GM18873 (cell line): ENCODE data around the gene CERT1.
"Not testable (repeated sequence)": the region's sequence is repeated elsewhere in the genome, so short reads cannot be mapped to it uniquely, and the experiment has no call there.

Source experiments
- ATAC-seq: cut with Tn5 transposase; IDR thresholded peaks from one replicate; pipeline ENCODE4 v1.9.1; 2021; ENCODE audit warnings: mild to moderate bottlenecking, moderate library complexity, moderate number of reproducible peaks; ENCODE audit not compliant: unreplicated experiment, low FRiP score

The CERT1 gene

DNA sequence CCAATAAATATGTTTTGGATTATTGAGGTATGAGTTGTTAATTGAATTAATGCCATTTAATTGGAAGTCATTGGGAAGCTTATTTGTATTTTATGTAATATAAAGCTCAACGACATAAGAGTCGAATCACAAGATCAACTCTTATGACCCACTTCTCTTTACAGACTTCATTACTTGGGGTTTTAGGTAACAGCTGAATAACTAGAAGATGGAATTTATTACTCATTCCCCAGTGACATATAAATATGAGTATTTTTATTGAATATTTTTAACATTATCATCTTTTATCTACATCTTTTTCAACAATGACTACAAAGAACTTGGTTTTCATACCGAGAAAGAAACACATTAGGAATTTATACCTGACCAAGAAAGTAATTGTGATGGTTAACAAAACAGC is 153.3 kb downstream of the CERT1 start:
- ATAC-seq = no peak

- ATAC-seq = no peak
These were observed 154.7 kb downstream of the CERT1 start for GRCh38 chr5:75356719-75357118.

GRCh38 chr5:75355236-75355635 is 156.2 kb downstream of the CERT1 start:
- ATAC-seq = no peak

- no peak for ATAC-seq
These were observed 160.1 kb downstream of the CERT1 start for GRCh38 chr5:75351139-75351926.

DNA sequence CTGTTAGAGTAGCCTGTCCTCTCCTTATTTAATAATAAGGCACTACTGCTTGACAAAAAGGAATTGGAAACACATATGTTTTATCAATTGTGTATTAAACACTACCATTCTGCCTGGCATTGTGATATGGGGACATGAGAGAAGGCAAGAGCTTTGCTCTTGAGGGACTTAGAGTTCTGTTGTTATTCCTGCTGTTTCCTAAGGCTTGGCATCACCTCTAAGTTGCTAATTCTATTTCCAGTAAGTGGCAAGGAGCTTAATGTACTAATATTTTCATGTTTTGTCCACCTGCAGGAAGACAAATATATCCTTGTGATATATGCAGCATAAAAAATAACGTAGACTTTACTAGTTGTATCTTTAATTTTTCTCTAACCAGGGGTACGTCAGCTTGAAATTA is 161.8 kb downstream of the CERT1 start:
- no peak for ATAC-seq

DNA sequence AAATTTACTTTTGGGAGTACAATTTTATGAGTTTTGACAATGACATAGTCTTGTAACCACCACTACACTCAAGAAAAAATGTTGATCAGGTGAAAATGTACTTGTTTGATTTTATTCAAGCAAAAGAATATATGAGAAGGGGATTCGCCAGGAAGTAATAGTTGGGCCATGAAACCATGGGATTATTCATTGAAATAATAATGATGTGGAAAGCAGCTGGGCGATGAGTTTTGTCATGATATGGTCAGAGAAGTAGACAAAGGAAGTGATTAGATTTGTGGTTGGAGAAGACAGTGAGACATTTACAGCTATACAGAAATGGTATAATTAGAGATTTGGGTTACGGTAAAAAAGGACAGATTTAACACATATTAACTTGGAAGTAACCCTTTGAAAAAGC is 163.2 kb downstream of the CERT1 start:
- ATAC-seq = no peak

GRCh38 chr5:75342836-75343235 is 168.6 kb downstream of the CERT1 start:
- ATAC-seq = no peak

- no peak for ATAC-seq
These were observed 169.5 kb downstream of the CERT1 start for GRCh38 chr5:75341934-75342333.

DNA sequence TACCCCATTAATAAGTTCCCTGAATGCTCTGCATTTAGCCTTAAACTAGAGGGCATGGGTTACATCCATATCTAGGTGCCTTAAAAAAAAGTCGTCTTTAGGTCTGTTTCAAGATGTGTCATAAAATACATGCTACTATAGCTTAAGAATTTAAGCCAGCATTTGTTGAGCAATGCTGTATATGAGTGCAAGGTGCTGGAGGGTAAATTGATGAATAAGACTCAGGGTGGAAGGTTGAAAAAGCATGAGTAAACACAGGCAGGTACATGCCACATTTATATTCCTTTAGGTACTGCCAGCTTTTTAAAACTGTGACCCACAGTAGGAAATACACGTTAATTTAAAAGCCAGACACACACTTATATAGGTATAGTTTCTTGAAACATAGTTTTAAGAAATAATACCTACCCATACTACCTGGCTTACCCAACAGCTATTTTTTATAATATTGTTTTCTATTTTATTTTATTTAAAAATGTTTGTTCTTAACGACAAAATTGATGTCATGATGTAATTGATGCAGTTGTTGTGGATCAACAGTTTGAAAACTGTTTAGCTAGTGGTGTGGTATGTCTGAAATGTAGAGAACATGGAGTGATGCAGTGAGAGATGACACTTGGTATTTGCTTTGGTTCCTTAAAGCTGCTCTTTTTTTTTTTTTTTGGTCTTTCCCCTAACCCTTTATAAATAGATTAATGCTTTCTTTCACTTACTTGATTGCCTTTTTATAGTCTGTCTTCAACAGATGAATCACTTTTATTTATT is 170.5 kb downstream of the CERT1 start:
- ATAC-seq = no peak

DNA sequence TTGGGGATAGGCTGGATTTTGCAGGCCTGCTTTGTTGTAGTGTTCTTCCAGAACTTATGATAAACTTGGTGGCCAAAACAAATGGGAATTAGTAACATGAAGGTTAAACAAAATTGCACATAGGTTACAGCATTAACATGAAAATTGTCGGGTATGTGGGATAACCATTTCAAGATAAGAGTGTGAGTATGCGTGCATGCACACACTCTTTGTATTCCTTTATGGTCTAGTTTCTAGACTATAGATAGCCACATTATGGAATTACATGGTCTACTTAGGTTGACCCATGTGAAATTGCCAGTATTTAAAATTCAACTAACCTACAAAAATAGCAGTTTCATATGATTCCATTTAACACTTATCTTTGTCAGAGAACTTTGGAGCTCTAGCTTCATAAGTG is 173.0 kb downstream of the CERT1 start:
- ATAC-seq = no peak

GRCh38 chr5:75337366-75338021 is 173.9 kb downstream of the CERT1 start:
- ATAC-seq = no peak

GRCh38 chr5:75336615-75337336 is 174.7 kb downstream of the CERT1 start, which contains the start of gene HMGCR:
HMGCR (plus strand) TSS chr5:75337220; CDS start chr5:75342606, 5,386 bp downstream.
- peak; percentile 99 for ATAC-seq

DNA sequence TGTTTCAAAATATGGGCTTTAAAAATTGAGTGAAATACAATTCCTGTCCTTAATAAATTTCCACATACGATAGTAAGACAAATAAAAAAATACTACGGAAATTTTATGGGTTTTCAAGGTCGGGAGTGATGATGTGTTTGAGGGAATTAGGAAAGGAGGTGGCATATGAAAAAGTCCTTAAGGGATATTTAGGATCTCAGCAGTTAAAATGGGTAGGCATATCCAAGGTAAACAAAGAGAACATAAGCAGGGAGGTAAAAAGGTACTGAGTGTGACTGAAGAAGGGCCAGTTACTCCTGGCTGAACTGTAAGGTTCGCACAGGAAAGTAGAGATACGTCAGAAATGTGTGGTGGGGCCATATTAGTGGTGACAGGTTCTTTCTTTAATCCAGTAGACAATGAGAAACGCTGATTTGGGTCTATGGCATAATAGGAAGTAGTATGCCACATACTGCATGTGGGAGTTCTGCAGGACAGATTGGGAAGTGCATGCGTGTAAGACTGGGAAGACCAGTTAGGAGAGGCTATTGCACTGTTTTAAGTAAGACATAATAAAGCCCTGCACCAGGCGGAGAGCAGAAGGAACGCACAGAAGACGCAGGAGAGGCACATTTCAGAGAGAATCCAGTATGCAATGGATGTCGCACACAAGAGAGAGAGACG is 175.3 kb downstream of the CERT1 start:
- ATAC-seq = no peak

DNA sequence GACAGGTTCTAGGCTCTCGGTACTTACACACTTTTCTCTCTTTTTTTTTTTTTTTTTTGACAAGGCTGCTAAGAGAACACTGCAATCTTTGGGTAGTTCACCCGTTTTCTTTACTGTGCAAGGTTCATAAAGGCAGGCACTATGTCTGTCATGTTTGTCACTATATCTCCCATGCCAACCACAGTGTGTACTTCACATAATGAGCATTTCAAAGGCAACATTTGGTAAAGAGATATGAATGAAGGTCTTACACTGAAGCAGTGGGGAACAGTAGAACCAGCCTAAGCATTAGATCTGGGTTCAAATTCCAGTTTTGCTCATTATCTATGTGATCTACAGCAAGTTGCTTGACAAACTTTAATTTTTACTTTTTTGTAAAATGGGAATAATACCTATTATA is 175.9 kb downstream of the CERT1 start:
- no peak for ATAC-seq

GRCh38 chr5:75334413-75334812 is 177.0 kb downstream of the CERT1 start:
- ATAC-seq = not testable (repeated sequence)

- ATAC-seq = not testable (repeated sequence)
These were observed 177.7 kb downstream of the CERT1 start for GRCh38 chr5:75333759-75334158.

GRCh38 chr5:75331095-75332090 is 180.0 kb downstream of the CERT1 start:
- ATAC-seq = no peak

- no peak for ATAC-seq
These were observed 181.0 kb downstream of the CERT1 start for GRCh38 chr5:75330404-75330803.
